Endothelial cell of umbilical vein (primary cell): ENCODE data around the gene RNF217. TPM values are rescaled to one million over a fixed set of nuclear protein-coding genes. Genes with fewer than 3 reads are reported as not detected.

Experiments used
- BruUV-seq: library from RNA; stranded (reverse); fragments of 400-500 nt; replicated peaks from 2 replicates; lab custom pipeline; 2021; lab: Mats Ljungman, UMichigan
- CTCF ChIA-PET: fragments of 300-600, 350-600 bp; sonication (Branson Sonifier 250); formaldehyde crosslinking; loops from one replicate; lab custom pipeline; 2021; ENCODE audit warnings: antibody characterized with exemption, inconsistent platforms; lab: Charles Lee
- POLR2A ChIA-PET: fragments of 300-600, 350-600 bp; sonication (Branson Sonifier 250); formaldehyde crosslinking; loops from one replicate; lab custom pipeline; 2021; ENCODE audit warnings: antibody characterized with exemption, inconsistent platforms; lab: Charles Lee
- DNase-seq: peaks from one replicate; pipeline ENCODE4 v3.0.0-alpha.2; 2011; ENCODE audit warnings: low read depth, low spot score
- FAIRE-seq: peaks from 2 replicates; lab custom pipeline; 2011; peaks lifted over from hg19 to GRCh38; lab: Jason Lieb, UNC
- H2AFZ ChIP-seq: 2 replicates; pipeline ENCODE4 v1.6.0; 2012; ENCODE audit warnings: low read depth, low read length, control low read depth, inconsistent platforms
- H3K27ac ChIP-seq: 2 replicates; pipeline ENCODE4 v1.5.1; 2011; ENCODE audit warnings: low read depth, mild to moderate bottlenecking, control low read depth, low read length, moderate library complexity; ENCODE audit not compliant: insufficient read depth
- H3K27me3 ChIP-seq, 2 experiments: 2 replicates each; pipeline versions ENCODE4 v1.6.0 to v1.6.1; 2011; ENCODE audit warnings: low read length in 2 of 2, mixed read lengths in 1 of 2; ENCODE audit not compliant: control insufficient read depth in 2 of 2, insufficient read depth in 2 of 2
- H3K36me3 ChIP-seq, 2 experiments: 2 replicates in 1 of 2; 3 replicates in 1 of 2; pipeline ENCODE4 v1.5.1; 2011; ENCODE audit warnings: low read length in 2 of 2, mild to moderate bottlenecking in 1 of 2, moderate library complexity in 1 of 2; ENCODE audit not compliant: control insufficient read depth in 2 of 2, insufficient read depth in 2 of 2; ENCODE audit errors: extremely low read depth in 1 of 2
- H3K4me1 ChIP-seq: 3 replicates; pipeline ENCODE4 v1.5.1; 2011; ENCODE audit warnings: mild to moderate bottlenecking, low read length; ENCODE audit not compliant: control insufficient read depth, insufficient read depth; ENCODE audit errors: extremely low read depth
- H3K4me2 ChIP-seq: 2 replicates; pipeline ENCODE4 v1.6.1; 2011; ENCODE audit warnings: low read length, control low read depth, mixed read lengths; ENCODE audit not compliant: insufficient read depth
- H3K4me3 ChIP-seq, 3 experiments: fragments of 200-600 bp in 1 of 3; sonication (generic), shearing (Covaris generic) in 1 of 3; replicated peaks in 1 of 3; 2 replicates each; pipeline ENCODE4 v1.5.1; 2011 to 2016; ENCODE audit warnings: control low read depth in 3 of 3, low read length in 3 of 3, mild to moderate bottlenecking in 2 of 3, inconsistent platforms in 1 of 3, low read depth in 1 of 3, moderate library complexity in 1 of 3; ENCODE audit not compliant: insufficient read depth in 1 of 3
- H3K79me2 ChIP-seq: 2 replicates; pipeline ENCODE4 v1.6.0; 2012; ENCODE audit warnings: low read length, inconsistent platforms; ENCODE audit not compliant: control insufficient read depth, insufficient read depth
- H3K9ac ChIP-seq: replicated peaks from 2 replicates; pipeline ENCODE3; 2011; ENCODE audit warnings: low read length, control low read depth; ENCODE audit not compliant: insufficient read depth; ENCODE audit errors: extremely low read depth
- H3K9me1 ChIP-seq: replicated peaks from 3 replicates; pipeline ENCODE4 v1.6.0; 2011; ENCODE audit warnings: mild to moderate bottlenecking, low read length; ENCODE audit not compliant: control insufficient read depth, insufficient read depth; ENCODE audit errors: extremely low read depth
- H3K9me3 ChIP-seq: replicated peaks from 2 replicates; pipeline ENCODE4 v1.5.1; 2012; ENCODE audit warnings: low read length, inconsistent platforms; ENCODE audit not compliant: control insufficient read depth, insufficient read depth
- H4K20me1 ChIP-seq: replicated peaks from 2 replicates; pipeline ENCODE3; 2011; ENCODE audit warnings: mild to moderate bottlenecking, low read length; ENCODE audit not compliant: control insufficient read depth, insufficient read depth; ENCODE audit errors: extremely low read depth
- EZH2 ChIP-seq: IDR thresholded peaks from 2 replicates; pipeline ENCODE4 v1.6.1; 2012; ENCODE audit warnings: borderline replicate concordance, low read depth, mild to moderate bottlenecking, moderate library complexity, low read length, inconsistent platforms; ENCODE audit not compliant: severe bottlenecking
- FOS ChIP-seq: IDR thresholded peaks from 2 replicates; pipeline ENCODE4 v1.6.1; 2011; ENCODE audit warnings: mild to moderate bottlenecking, low read length, moderate library complexity, borderline replicate concordance; ENCODE audit not compliant: insufficient read depth
- JUN ChIP-seq: IDR thresholded peaks from 2 replicates; pipeline ENCODE4 v1.6.1; 2011; ENCODE audit warnings: borderline replicate concordance, low read depth; ENCODE audit not compliant: insufficient read length, insufficient read depth
- MYC ChIP-seq: IDR thresholded peaks from one replicate; pipeline ENCODE4 v1.6.1; 2011; ENCODE audit warnings: mild to moderate bottlenecking, low read depth, low read length
- POLR2A ChIP-seq: IDR thresholded peaks from 2 replicates; pipeline ENCODE4 v1.6.1; 2012; ENCODE audit warnings: low read depth, mild to moderate bottlenecking, control low read depth, low read length
- POLR2AphosphoS5 ChIP-seq: IDR thresholded peaks from 2 replicates; pipeline ENCODE4 v1.6.1; 2012; ENCODE audit warnings: low read depth, mild to moderate bottlenecking, control low read depth, low read length, moderate library complexity; ENCODE audit not compliant: insufficient read depth
- dilution Hi-C: fragments of 300-500 bp; cut with MboI; formaldehyde crosslinking; loops from one replicate; pipeline ENCODE4 v1.15.0; 2019; ENCODE audit warnings: low sequenced_read_pairs; ENCODE audit not compliant: extremely low pct_ligation_motif_present
- intact Hi-C: fragments of 100-400 bp; cut with micrococcal nuclease; formaldehyde crosslinking; loops from one replicate; pipeline ENCODE4 v1.10.0; 2022
- polyA plus RNA-seq, 4 experiments: library from polyadenylated mRNA; depleted of rRNA in 3 of 4; stranded (reverse) in 3 of 4; unstranded in 1 of 4; fragments of >200 nt; gene quantifications; 2 replicates each; pipeline versions ENCODE4 v1.2.1 to v1.2.3, GENCODE V29; 2011 to 2012; ENCODE audit warnings: missing spikeins in 1 of 4
- total RNA-seq: library from RNA; stranded (reverse); gene quantifications from 2 replicates; pipeline ENCODE4 v1.2.3, GENCODE V29; 2021
- TF ChIP-seq, protein P1 (sequence below), 2 donors: IDR thresholded peaks; 1 replicate in 1 of 2; 2 replicates in 1 of 2; pipeline ENCODE4 v1.5.1; 2011; ENCODE audit warnings: low read length in 2 of 2, mild to moderate bottlenecking in 2 of 2, moderate library complexity in 2 of 2, control low read depth in 1 of 2, inconsistent platforms in 1 of 2, low read depth in 1 of 2; ENCODE audit not compliant: insufficient read depth in 1 of 2; ENCODE audit errors: extremely low read depth in 1 of 2
- TF ChIP-seq, protein P2 (sequence below): IDR thresholded peaks from 2 replicates; pipeline ENCODE4 v1.6.1; 2011; ENCODE audit not compliant: insufficient read depth, insufficient read length

RNF217 gene
- total and polyA plus RNA-seq, 2 donors (not counting 3 experiments of a cell fraction or from before 2014, with no cell fraction given), result 8.8 to 32.5 TPM

DNA sequence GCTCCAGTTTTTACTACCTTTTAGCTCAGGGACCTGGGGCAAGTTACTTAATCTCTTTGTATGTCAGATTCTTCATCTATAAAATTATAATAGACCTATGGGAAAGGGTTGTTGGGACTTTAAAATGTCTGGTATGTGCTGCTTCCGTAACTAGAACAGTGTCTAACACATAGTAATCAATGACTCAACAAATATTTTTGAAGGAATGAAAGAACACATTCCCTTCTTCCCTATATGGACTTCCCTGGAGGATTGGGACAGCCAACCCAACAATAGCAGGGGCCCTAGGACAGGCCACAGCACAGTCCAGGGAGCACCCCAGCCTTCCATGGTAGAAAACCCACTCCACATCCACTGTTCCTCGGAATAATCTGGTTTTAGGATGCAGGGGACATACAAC lies 140.7 kb downstream of the RNF217 start:
- intact Hi-C loops, result loop anchor here (1.0 kb wide), 1 partner anchor 142 kb away; no protein-coding TSS in a partner anchor
- Histone ChIP-seq H3K4me1 (peaks cover 26% of the 10 kb centered on the region), H3K9ac (peak overlapping the region; percentile 22), H3K4me3 (no peak overlapping the region), H3K79me2 (no peaks in the 10 kb centered on the region), H3K27ac (peak overlapping the region; percentile 83), H3K36me3 (no peaks in the 10 kb centered on the region), H2AFZ (peak overlapping the region; percentile 67), H3K9me1 (no peaks in the 10 kb centered on the region), H3K9me3 (no peaks in the 10 kb centered on the region), H3K27me3 (no peaks in the 10 kb centered on the region), H3K4me2 (peak overlapping the region; percentile 39), H4K20me1 (no peaks in the 10 kb centered on the region)
- dilution Hi-C loops, result loop anchor here (25.0 kb wide), 1 partner anchor 241 kb away; no protein-coding TSS in a partner anchor
- POLR2A ChIA-PET, result no interaction called here
- TF ChIP-seq JUN (peak; percentile 53), POLR2A (no peak), FOS (peak; percentile 30), MYC (no peak), EZH2 (no peak), POLR2AphosphoS5 (peak; percentile 18)
- TF ChIP-seq, protein P1, sequence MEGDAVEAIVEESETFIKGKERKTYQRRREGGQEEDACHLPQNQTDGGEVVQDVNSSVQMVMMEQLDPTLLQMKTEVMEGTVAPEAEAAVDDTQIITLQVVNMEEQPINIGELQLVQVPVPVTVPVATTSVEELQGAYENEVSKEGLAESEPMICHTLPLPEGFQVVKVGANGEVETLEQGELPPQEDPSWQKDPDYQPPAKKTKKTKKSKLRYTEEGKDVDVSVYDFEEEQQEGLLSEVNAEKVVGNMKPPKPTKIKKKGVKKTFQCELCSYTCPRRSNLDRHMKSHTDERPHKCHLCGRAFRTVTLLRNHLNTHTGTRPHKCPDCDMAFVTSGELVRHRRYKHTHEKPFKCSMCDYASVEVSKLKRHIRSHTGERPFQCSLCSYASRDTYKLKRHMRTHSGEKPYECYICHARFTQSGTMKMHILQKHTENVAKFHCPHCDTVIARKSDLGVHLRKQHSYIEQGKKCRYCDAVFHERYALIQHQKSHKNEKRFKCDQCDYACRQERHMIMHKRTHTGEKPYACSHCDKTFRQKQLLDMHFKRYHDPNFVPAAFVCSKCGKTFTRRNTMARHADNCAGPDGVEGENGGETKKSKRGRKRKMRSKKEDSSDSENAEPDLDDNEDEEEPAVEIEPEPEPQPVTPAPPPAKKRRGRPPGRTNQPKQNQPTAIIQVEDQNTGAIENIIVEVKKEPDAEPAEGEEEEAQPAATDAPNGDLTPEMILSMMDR (IDR thresholded peaks at IDR 0.05; ENCODE audit: extremely low read depth in 1 of 2, insufficient read depth in 1 of 2, low read depth in 1 of 2, low read length in 2 of 2), result no peak
- TF ChIP-seq, protein P2, sequence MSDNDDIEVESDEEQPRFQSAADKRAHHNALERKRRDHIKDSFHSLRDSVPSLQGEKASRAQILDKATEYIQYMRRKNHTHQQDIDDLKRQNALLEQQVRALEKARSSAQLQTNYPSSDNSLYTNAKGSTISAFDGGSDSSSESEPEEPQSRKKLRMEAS, result no peak
- CTCF ChIA-PET, result interaction anchor here (1.0 to 1.7 kb wide), 4 partner anchors 10 to 232 kb away, joined by 3 to 5 read pairs (median 4); no protein-coding TSS in a partner anchor
- peak; percentile 54 for DNase-seq
- FAIRE-seq, result peak; percentile 75
- BruUV-seq, result no TSS peak
